ENCODE measurements around the gene SNX21. TPM values are rescaled to one million over a fixed set of nuclear protein-coding genes. Genes with fewer than 3 reads are reported as not detected.
A peak's percentile ranks its signal among the peaks of the same experiment; 100 is the strongest.

The SNX21 gene
- total RNA-seq, 1 experiment from 2014 or later, result 11.9 TPM

DNA sequence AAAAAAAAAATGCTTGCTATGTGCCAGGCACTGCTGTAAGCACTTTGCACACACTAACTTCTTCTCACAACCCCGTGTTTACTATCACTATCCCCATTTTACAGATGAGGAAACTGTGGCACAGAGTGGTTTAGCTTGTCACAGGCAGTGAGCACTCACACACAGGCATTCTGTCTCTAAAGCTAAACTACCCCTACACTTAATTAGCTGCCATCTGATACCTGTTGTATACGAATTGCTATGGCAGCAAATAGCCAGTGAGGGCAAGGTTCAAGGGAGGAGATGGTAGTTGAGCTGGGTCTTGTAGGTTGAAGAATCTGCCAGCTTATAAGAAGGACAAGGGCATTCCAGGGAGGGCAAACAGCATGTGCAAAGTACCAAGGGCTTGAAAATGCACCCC is 11.7 kb upstream of the SNX21 start:
- no peaks in the 10 kb centered on the region for H3K9me2 ChIP-seq (ENCODE audit: insufficient read depth)
- ATAC-seq, result no peak
- H3K4me3 ChIP-seq (replicated peaks in 1 of 2; ENCODE audit: low read depth in 1 of 2, low read length in 2 of 2), result no peak overlapping the region
- ChIA-PET POLR2A (interaction anchor here (1.0 kb wide), 1 partner anchor 12 kb away, joined by 4 read pairs; the partner anchor contains the start of gene SNX21), CTCF (no interaction called here), RAD21 (ENCODE audit: low non-redundant PET in 1 of 2, low total read pairs in 2 of 2, uncharacterized antibody in 2 of 2, unreplicated experiment in 2 of 2) (interaction anchor here in 1 of 2 experiments (0.6 kb wide), 1 partner anchor 143 kb away, joined by 3 read pairs; no protein-coding TSS in a partner anchor)
- no peaks in the 10 kb centered on the region for H3K79me2 ChIP-seq (ENCODE audit: insufficient read depth, low read length)
- intact Hi-C loops (cut with micrococcal nuclease), result no loop called here
- H3K9ac ChIP-seq (ENCODE audit: low read length), result no peak overlapping the region
- H3K27me3 ChIP-seq (ENCODE audit: insufficient read depth, low read length), result no peaks in the 10 kb centered on the region
- TF ChIP-seq EZH2 (IDR thresholded peaks at IDR 0.05) (no peak), SP1 (IDR thresholded peaks at IDR 0.05; ENCODE audit: low read depth) (no peak), ZFX (IDR thresholded peaks at IDR 0.05) (no peak), POLR2A (IDR thresholded peaks at IDR 0.05; ENCODE audit: borderline replicate concordance, extremely low read depth, insufficient read depth, insufficient read length) (no peak), POLR2AphosphoS5 (IDR thresholded peaks at IDR 0.05; ENCODE audit: low read depth, low read length) (no peak), FOSL1 (IDR thresholded peaks at IDR 0.05; ENCODE audit: low read depth) (no peak), RAD21 (IDR thresholded peaks at IDR 0.05; ENCODE audit: low read depth) (no peak)
- TF ChIP-seq, protein P1, sequence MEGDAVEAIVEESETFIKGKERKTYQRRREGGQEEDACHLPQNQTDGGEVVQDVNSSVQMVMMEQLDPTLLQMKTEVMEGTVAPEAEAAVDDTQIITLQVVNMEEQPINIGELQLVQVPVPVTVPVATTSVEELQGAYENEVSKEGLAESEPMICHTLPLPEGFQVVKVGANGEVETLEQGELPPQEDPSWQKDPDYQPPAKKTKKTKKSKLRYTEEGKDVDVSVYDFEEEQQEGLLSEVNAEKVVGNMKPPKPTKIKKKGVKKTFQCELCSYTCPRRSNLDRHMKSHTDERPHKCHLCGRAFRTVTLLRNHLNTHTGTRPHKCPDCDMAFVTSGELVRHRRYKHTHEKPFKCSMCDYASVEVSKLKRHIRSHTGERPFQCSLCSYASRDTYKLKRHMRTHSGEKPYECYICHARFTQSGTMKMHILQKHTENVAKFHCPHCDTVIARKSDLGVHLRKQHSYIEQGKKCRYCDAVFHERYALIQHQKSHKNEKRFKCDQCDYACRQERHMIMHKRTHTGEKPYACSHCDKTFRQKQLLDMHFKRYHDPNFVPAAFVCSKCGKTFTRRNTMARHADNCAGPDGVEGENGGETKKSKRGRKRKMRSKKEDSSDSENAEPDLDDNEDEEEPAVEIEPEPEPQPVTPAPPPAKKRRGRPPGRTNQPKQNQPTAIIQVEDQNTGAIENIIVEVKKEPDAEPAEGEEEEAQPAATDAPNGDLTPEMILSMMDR (IDR thresholded peaks at IDR 0.05 in 2 of 3, conservative IDR thresholded peaks at IDR 0.05 in 1 of 3; ENCODE audit: borderline replicate concordance in 1 of 3, insufficient read depth in 1 of 3, low read depth in 2 of 3, low read length in 2 of 3), result no peak
- no peak for DNase-seq (ENCODE audit: low read depth, low spot score)
- H3K27ac ChIP-seq (ENCODE audit: low read depth, low read length), result no peak overlapping the region
- BruUV-seq (replicated peaks), result no TSS peak
- H2AFZ ChIP-seq (ENCODE audit: low read depth, low read length, poor library complexity, severe bottlenecking), result no peak overlapping the region
- H3K9me3 ChIP-seq (ENCODE audit: control insufficient read depth in 1 of 2, insufficient read depth in 1 of 2, low read depth in 1 of 2, low read length in 2 of 2), result no peaks in the 10 kb centered on the region
- H3K4me1 ChIP-seq (ENCODE audit: control insufficient read depth in 1 of 2, insufficient read depth in 2 of 2, low read length in 2 of 2), result peaks cover 13 to 34% of the 10 kb centered on the region in 2 experiments; a peak in 3 of 4 replicates
- no peaks in the 10 kb centered on the region for H4K20me1 ChIP-seq (ENCODE audit: insufficient read depth)
- H3K36me3 ChIP-seq (ENCODE audit: control insufficient read depth in 1 of 2, insufficient read depth in 2 of 2, low read length in 2 of 2), result peaks cover 0 to 8% of the 10 kb centered on the region in 2 experiments; a peak in 1 of 4 replicates
- no peak overlapping the region for H3K4me2 ChIP-seq (ENCODE audit: low read length)

DNA sequence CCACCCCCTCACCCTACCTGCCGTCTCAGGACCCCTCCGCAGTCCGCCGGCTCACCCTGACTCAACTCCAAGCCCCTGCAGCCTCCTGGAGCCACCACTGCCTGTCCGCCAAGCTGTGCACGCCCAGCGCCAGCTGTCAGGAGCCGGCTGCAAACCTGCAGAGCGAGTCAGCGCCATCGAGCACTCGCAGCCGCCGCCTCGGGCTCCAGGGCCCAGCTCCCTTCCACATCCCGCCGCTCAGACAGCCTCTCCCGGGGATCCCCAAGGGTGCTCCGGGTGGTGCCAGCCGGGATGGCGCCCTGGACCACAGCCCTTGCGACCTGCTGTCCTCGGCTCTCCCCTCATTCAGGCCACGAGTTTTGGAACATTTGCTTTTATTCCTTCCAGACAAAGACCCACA is 10.7 kb upstream of the SNX21 start:
- CTCF ChIA-PET, result no interaction called here
- no peaks in the 10 kb centered on the region for H4K20me1 ChIP-seq (ENCODE audit: insufficient read depth)
- no TSS peak for BruUV-seq (replicated peaks)
- peaks cover 9 to 25% of the 10 kb centered on the region in 2 experiments; a peak in 3 of 4 replicates for H3K4me1 ChIP-seq (ENCODE audit: control insufficient read depth in 1 of 2, insufficient read depth in 2 of 2, low read length in 2 of 2)
- TF ChIP-seq RAD21 (IDR thresholded peaks at IDR 0.05; ENCODE audit: low read depth) (no peak), POLR2AphosphoS5 (IDR thresholded peaks at IDR 0.05; ENCODE audit: low read depth, low read length) (no peak), FOSL1 (IDR thresholded peaks at IDR 0.05; ENCODE audit: low read depth) (no peak), JUND (IDR thresholded peaks at IDR 0.05) (no peak)
- TF ChIP-seq, protein P2, sequence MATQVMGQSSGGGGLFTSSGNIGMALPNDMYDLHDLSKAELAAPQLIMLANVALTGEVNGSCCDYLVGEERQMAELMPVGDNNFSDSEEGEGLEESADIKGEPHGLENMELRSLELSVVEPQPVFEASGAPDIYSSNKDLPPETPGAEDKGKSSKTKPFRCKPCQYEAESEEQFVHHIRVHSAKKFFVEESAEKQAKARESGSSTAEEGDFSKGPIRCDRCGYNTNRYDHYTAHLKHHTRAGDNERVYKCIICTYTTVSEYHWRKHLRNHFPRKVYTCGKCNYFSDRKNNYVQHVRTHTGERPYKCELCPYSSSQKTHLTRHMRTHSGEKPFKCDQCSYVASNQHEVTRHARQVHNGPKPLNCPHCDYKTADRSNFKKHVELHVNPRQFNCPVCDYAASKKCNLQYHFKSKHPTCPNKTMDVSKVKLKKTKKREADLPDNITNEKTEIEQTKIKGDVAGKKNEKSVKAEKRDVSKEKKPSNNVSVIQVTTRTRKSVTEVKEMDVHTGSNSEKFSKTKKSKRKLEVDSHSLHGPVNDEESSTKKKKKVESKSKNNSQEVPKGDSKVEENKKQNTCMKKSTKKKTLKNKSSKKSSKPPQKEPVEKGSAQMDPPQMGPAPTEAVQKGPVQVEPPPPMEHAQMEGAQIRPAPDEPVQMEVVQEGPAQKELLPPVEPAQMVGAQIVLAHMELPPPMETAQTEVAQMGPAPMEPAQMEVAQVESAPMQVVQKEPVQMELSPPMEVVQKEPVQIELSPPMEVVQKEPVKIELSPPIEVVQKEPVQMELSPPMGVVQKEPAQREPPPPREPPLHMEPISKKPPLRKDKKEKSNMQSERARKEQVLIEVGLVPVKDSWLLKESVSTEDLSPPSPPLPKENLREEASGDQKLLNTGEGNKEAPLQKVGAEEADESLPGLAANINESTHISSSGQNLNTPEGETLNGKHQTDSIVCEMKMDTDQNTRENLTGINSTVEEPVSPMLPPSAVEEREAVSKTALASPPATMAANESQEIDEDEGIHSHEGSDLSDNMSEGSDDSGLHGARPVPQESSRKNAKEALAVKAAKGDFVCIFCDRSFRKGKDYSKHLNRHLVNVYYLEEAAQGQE (IDR thresholded peaks at IDR 0.05; ENCODE audit: low read depth), result no peak
- TF ChIP-seq, protein P3, sequence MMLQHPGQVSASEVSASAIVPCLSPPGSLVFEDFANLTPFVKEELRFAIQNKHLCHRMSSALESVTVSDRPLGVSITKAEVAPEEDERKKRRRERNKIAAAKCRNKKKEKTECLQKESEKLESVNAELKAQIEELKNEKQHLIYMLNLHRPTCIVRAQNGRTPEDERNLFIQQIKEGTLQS (IDR thresholded peaks at IDR 0.05), result no peak
- H3K27me3 ChIP-seq (ENCODE audit: insufficient read depth, low read length), result no peaks in the 10 kb centered on the region
- no peaks in the 10 kb centered on the region for H3K36me3 ChIP-seq (ENCODE audit: control insufficient read depth in 1 of 2, insufficient read depth in 2 of 2, low read length in 2 of 2)
- RAD21 ChIA-PET (ENCODE audit: low non-redundant PET in 1 of 2, low total read pairs in 2 of 2, uncharacterized antibody in 2 of 2, unreplicated experiment in 2 of 2), result no interaction called here
- no peaks in the 10 kb centered on the region for H3K79me2 ChIP-seq (ENCODE audit: insufficient read depth, low read length)
- POLR2A ChIA-PET, result no interaction called here
- H2AFZ ChIP-seq (ENCODE audit: low read depth, low read length, poor library complexity, severe bottlenecking), result no peak overlapping the region
- no peaks in the 10 kb centered on the region for H3K9me3 ChIP-seq (ENCODE audit: control insufficient read depth in 1 of 2, insufficient read depth in 1 of 2, low read depth in 1 of 2, low read length in 2 of 2)
- no peaks in the 10 kb centered on the region for H3K9me2 ChIP-seq (ENCODE audit: insufficient read depth)
- H3K9ac ChIP-seq (ENCODE audit: low read length), result no peak overlapping the region
- no peak overlapping the region for H3K27ac ChIP-seq (ENCODE audit: low read depth, low read length)
- ATAC-seq, result peak; percentile 47
- intact Hi-C loops (cut with micrococcal nuclease), result no loop called here
- H3K4me2 ChIP-seq (ENCODE audit: low read length), result peak overlapping the region; percentile 34; the same call in 1 of the 2 replicates
- no peak for DNase-seq (ENCODE audit: low read depth, low spot score)
- H3K4me3 ChIP-seq (replicated peaks in 1 of 2; ENCODE audit: low read depth in 1 of 2, low read length in 2 of 2), result no peak overlapping the region
